LNCaP clone FGC (cell line): Measurements from ENCODE around the gene PRCC.

Experiments
- DNase-seq: peaks from one replicate; pipeline ENCODE4 v3.0.0-alpha.2; 2011; ENCODE audit warnings: low read depth
- H3K4me3 ChIP-seq: 2 replicates; pipeline ENCODE4 v1.5.1; 2011; ENCODE audit warnings: mild to moderate bottlenecking, low read depth, low read length, control low read depth
- CTCF ChIP-seq: IDR thresholded peaks from 2 replicates; pipeline ENCODE4 v1.5.1; 2012; ENCODE audit warnings: mild to moderate bottlenecking; ENCODE audit not compliant: control insufficient read depth, insufficient read depth; ENCODE audit errors: extremely low read depth

The PRCC gene

GRCh38 chr1:156767101-156767878, at the start of gene PRCC:
TSS of gene PRCC (plus strand) at chr1:156767535. CDS start at chr1:156767772, 237 bp downstream.
- peak; percentile 100 for DNase-seq
- TF ChIP-seq CTCF, result no peak
- H3K4me3 ChIP-seq, result peak within 1 kb of the TSS; percentile 94

GRCh38 chr1:156721131-156721530, 46.2 kb upstream of the PRCC start:
- TF ChIP-seq CTCF, result no peak
- no peak overlapping the region for H3K4me3 ChIP-seq
- DNase-seq, result no peak

- H3K4me3 ChIP-seq, result no peak overlapping the region
- TF ChIP-seq CTCF, result no peak
Measured at GRCh38 chr1:156721535-156721934, 45.8 kb upstream of the PRCC start.

GRCh38 chr1:156725683-156726280, 41.6 kb upstream of the PRCC start:
- H3K4me3 ChIP-seq, result peak overlapping the region; percentile 100
- no peak for DNase-seq
- peak; percentile 96 for TF ChIP-seq CTCF

More at GRCh38 chr1:156721535-156721934, 45.8 kb upstream of the PRCC start:
- DNase-seq, result no peak

- peak; percentile 72 for TF ChIP-seq CTCF
- peak overlapping the region; percentile 100 for H3K4me3 ChIP-seq
- DNase-seq, result no peak
Measured at GRCh38 chr1:156726549-156727226, 40.6 kb upstream of the PRCC start.

GRCh38 chr1:156727492-156727891, 39.8 kb upstream of the PRCC start:
- TF ChIP-seq CTCF, result no peak
- peak overlapping the region; percentile 100 for H3K4me3 ChIP-seq
- no peak for DNase-seq
